GM23338 (cell line): ENCODE measurements around the gene SCGB1A1.

Source experiments
- CREB1 ChIP-seq: fragments of 250-450 bp; sonication (Bioruptor Pico); IDR thresholded peaks from 2 replicates; pipeline ENCODE4 v1.5.0; 2020; ENCODE audit warnings: low read depth, mild to moderate bottlenecking, moderate library complexity
- CTCF ChIP-seq, 2 experiments: fragments of 200-600 bp in 1 of 2; sonication (generic) in 1 of 2; conservative IDR thresholded peaks; 2 replicates each; pipeline versions ENCODE4 v1.5.1 to v1.6.1; 2016 to 2017; ENCODE audit warnings: antibody characterized with exemption in 2 of 2, low read depth in 2 of 2, mild to moderate bottlenecking in 2 of 2, moderate library complexity in 1 of 2
- EZH2 ChIP-seq: fragments of 200-600 bp; sonication (generic); IDR thresholded peaks from one replicate; pipeline ENCODE4 v1.8.0; 2017; ENCODE audit warnings: antibody characterized with exemption, mild to moderate bottlenecking, low read depth; ENCODE audit not compliant: unreplicated experiment
- EZH2phosphoT487 ChIP-seq: fragments of 200-600 bp; sonication (generic); IDR thresholded peaks from one replicate; pipeline ENCODE4 v1.8.1; 2018; ENCODE audit warnings: antibody characterized with exemption; ENCODE audit not compliant: unreplicated experiment
- POLR2AphosphoS5 ChIP-seq: IDR thresholded peaks from 2 replicates; pipeline ENCODE4 v1.6.1; 2016; ENCODE audit warnings: antibody characterized with exemption, low read depth
- REST ChIP-seq: IDR thresholded peaks from one replicate; pipeline ENCODE4 v1.6.1; 2018; ENCODE audit warnings: antibody characterized with exemption; ENCODE audit not compliant: unreplicated experiment

GRCh38 chr11:62402960-62403730, 15.7 kb upstream of the SCGB1A1 start:
- TF ChIP-seq CTCF (conservative IDR thresholded peaks at IDR 0.05; ENCODE audit: low read depth in 2 of 2), result no peak
- no peak for TF ChIP-seq CREB1 (CRISPR knock-in tag)
- TF ChIP-seq EZH2, result no peak
- TF ChIP-seq EZH2phosphoT487, result no peak
- TF ChIP-seq REST, result no peak
- no peak for TF ChIP-seq POLR2AphosphoS5
